AG09309 (cell line): Measurements from ENCODE around the gene SLC35D2.
"Not testable (repeated sequence)": the region's sequence is repeated elsewhere in the genome, so short reads cannot be mapped to it uniquely, and the experiment has no call there.

ENCODE experiments used
- DNase-seq: peaks from one replicate; pipeline ENCODE4 v3.0.0-alpha.2; 2010; ENCODE audit warnings: low read depth
- H3K4me3 ChIP-seq: 2 replicates; pipeline ENCODE4 v1.5.1; 2011; ENCODE audit warnings: mild to moderate bottlenecking, low read depth, low read length, moderate library complexity; ENCODE audit not compliant: control insufficient read depth
- TF ChIP-seq, protein P1 (sequence below): IDR thresholded peaks from 2 replicates; pipeline ENCODE4 v1.5.1; 2011; ENCODE audit warnings: mild to moderate bottlenecking, low read depth, low read length, inconsistent platforms; ENCODE audit not compliant: insufficient read depth, control insufficient read depth; ENCODE audit errors: missing control alignments

SLC35D2 gene

GRCh38 chr9:96323169-96323568, 60.3 kb downstream of the SLC35D2 start:
- TF ChIP-seq, protein P1, sequence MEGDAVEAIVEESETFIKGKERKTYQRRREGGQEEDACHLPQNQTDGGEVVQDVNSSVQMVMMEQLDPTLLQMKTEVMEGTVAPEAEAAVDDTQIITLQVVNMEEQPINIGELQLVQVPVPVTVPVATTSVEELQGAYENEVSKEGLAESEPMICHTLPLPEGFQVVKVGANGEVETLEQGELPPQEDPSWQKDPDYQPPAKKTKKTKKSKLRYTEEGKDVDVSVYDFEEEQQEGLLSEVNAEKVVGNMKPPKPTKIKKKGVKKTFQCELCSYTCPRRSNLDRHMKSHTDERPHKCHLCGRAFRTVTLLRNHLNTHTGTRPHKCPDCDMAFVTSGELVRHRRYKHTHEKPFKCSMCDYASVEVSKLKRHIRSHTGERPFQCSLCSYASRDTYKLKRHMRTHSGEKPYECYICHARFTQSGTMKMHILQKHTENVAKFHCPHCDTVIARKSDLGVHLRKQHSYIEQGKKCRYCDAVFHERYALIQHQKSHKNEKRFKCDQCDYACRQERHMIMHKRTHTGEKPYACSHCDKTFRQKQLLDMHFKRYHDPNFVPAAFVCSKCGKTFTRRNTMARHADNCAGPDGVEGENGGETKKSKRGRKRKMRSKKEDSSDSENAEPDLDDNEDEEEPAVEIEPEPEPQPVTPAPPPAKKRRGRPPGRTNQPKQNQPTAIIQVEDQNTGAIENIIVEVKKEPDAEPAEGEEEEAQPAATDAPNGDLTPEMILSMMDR, result no peak
- no peak for DNase-seq
- no peak overlapping the region for H3K4me3 ChIP-seq

DNA sequence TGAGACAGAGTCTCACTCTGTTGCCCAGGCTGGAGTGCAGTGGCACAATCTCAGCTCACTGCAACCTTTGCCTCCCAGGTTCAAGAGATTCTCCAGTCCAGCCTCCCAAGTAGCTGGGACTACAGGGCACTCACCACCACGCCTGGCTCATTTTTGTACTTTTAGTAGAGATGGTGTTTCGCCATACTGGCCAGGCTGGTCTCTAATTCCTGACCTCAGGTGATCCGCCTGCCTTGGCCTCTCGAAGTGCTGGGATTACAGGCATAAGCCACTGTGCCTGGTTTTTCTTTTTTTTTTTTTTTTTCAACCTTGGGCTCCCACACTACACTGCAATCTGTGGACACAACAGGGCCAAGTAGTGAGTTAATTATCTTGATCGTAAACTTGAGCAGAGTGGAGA, 60.8 kb downstream of the SLC35D2 start:
- H3K4me3 ChIP-seq, DNase-seq: not testable (repeated sequence)

DNA sequence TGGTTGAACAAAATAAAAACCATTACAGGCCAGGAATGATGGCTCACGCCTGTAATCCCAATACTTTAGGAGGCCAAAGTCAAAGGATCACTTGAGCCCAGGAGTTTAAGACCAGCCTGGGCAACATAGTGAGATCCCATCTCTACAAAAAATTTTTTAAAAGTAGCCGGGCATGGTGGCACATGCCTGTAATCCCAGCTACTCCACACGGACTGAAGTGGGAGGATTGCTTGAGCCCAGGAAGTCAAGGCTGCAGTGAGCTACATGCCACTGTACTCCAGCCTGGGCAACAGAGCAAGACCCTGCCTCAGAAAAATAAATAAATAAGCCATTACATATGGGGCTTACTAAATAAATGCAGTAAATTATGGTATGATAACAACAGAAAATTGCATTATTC, 61.3 kb downstream of the SLC35D2 start:
- H3K4me3 ChIP-seq, DNase-seq: not testable (repeated sequence)

GRCh38 chr9:96321515-96321914, 62.0 kb downstream of the SLC35D2 start:
- DNase-seq, result no peak
- H3K4me3 ChIP-seq, result no peak overlapping the region
- TF ChIP-seq, protein P1, result no peak

DNA sequence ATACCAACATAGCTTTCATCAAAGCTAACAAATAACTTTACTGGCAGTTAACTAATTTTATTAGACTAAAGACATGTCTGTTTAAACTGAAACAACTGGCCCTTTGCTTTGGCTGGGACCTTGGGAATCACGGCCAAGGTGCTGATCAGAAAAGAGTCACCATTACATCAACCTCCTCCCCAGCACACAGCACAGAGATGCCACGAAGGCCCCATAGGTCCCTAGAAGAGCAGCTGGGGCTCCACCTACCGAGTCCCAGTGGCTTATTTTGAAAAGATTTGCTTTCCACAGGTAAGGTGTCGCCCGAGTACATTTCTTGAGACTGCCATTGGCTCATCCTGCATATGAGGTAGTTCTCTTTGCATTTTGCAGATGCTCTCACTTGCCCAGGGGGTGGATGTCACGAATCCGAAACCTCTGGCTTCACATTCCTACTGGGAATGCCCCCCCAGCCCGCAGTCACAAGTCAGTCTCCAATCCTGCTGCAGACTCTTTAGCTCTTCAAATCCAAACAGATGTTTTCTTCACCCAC, 62.7 kb downstream of the SLC35D2 start:
- DNase-seq, result no peak
- TF ChIP-seq, protein P1, result no peak
- H3K4me3 ChIP-seq, result no peak overlapping the region

- TF ChIP-seq, protein P1, result no peak
- no peak overlapping the region for H3K4me3 ChIP-seq
- DNase-seq, result no peak
These were observed 64.5 kb downstream of the SLC35D2 start for GRCh38 chr9:96318921-96319565.

GRCh38 chr9:96317335-96317980, 66.1 kb downstream of the SLC35D2 start:
- TF ChIP-seq, protein P1, result peak; percentile 90
- DNase-seq, result no peak
- H3K4me3 ChIP-seq, result no peak overlapping the region
